Measurements from ENCODE around the gene MRPL9.

The MRPL9 gene

DNA sequence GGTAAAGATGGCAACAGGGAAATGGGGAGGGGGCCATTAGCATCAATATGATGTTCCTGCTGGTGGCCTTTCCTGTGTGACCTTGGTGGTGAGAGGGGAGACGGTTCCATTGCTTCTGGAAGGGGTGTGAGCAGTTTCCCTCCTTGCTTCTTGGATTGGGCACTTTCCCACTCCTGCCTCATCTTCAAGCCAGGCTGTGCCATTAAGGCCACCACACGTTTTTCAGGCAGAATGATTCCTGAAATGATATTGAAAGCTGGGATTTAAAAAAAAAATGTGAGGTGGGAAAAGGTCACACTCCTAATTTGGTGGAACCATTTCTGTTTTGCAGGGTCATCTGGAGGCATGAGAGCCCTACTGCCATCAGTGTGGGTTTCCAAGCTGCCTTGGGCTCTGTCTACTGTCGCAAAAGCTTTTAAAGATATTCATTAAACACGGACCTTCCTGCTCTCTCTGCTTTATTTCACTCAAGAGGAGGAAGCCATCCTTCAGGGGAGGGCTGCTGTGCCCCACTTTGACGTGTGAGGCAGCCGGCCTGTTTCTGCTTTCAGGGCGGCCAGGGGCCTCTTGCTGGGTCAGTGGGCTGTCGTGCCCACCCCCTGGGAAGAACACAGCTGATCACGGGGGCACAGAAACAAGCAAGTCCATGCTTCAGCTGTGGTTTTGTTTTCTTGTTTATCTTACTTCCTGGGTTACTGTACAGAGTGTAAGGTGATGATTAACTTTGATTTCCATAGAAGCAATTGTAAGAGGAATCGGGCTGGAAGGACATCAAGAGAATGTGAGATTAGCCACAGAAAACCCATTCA lies 33.9 kb downstream of the MRPL9 start:
- no peak for DNase-seq

DNA sequence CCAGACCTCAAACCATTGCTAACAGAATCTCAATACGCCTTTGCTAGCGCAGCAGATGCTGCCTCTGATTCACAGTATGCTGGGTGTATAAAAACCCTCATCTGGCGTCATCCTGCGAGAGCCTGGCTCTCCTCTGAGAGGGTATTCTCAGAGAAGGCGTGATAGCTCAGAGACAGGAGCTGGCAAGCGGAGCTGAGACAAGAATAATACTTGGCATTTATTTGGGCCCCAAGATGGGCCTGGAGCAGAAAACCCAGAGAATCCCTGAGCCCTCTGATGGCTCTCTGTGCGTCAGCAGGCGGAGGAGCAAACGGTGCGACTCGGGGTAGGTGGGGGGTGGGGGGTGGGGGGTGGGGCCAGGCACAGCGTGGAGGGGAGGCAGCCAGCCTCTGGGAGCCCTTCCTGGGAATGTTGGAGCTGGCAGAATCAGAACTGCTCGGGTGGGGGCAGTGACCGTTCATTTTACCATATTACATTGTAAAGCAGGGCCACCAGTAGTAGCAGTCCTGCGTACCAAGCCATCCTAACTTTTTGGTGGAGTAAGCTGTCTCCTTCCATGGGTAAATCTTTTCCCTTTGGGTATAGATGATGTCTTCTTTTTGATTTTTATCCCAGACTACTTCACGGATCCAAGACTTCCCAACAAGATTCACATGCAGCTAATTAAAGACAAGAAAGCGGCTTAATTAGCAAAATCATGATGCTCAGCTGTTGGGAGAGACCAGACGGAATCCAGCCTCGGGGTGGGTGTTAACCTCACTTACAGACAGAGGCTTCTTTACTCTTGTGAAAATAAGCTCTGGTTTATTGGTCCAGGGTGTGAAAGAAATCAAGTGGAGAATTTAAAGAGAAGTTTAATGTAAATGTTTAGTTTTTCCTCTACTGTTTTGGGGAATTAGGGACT lies 34.9 kb downstream of the MRPL9 start:
- DNase-seq, result no peak

DNA sequence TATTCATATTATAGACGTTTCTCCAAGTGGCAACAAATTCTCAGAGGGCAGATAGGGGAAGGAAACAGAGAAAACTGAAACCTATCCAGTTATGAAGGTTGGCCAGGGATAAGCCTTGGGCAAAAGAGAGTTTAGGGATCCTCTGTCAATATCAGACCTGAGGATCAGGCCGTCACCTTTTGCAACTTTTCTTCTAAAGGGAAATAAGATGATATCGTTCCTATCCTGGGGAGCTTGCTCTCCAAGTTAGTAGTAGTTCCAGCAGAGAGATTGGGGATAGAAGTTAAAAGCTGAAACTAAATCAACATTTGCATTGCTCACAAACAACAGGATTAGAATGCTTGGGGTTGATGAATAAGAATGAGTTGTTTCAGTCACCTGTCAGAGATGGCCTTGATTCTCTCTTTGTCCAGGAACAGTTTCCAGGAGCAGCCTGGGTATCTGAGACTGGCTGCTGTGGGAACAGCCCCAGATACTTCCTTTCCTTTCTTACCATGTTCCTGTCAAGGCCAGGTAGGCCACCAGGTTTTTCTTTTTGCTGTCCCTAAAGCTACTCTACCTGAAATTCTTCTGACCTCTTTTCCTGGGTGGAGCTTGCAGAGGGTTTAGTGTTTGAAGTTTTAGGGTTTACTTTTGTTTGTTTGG lies 39.4 kb downstream of the MRPL9 start:
- DNase-seq, result no peak

DNA sequence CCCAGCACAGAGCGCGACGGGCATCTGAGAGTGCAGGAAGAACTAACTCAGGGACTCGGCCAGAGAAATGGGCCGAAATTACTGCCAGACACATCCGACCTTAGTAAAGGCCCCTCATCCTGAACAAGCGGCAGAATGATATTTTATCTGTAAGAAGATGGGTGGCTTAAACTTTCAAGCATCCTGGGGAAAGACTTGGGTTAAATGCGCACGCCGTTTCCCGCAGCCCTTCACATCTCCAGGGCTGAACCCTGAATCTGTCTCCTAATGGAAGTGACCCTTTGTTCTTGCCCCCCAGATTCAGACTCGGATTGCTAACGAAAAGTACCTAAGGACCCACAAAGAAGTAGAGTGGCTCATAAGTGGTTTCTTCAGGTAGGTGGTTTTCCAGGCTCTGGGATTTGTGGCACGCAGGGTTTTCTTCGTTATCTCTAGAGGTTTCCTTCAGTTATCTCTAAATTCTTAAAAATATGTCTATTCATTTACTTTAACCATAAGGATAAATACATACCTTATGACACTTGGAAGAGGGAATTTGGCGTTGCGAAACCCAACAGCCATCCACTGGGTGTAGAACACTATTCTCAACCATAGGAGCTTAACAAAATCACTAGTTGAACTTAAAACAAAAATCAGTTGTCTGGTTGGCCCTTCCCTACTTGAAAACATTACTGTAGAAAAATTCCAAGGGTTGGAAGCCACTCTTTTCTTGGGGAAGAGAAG lies 41.3 kb downstream of the MRPL9 start:
- DNase-seq, result no peak

DNA sequence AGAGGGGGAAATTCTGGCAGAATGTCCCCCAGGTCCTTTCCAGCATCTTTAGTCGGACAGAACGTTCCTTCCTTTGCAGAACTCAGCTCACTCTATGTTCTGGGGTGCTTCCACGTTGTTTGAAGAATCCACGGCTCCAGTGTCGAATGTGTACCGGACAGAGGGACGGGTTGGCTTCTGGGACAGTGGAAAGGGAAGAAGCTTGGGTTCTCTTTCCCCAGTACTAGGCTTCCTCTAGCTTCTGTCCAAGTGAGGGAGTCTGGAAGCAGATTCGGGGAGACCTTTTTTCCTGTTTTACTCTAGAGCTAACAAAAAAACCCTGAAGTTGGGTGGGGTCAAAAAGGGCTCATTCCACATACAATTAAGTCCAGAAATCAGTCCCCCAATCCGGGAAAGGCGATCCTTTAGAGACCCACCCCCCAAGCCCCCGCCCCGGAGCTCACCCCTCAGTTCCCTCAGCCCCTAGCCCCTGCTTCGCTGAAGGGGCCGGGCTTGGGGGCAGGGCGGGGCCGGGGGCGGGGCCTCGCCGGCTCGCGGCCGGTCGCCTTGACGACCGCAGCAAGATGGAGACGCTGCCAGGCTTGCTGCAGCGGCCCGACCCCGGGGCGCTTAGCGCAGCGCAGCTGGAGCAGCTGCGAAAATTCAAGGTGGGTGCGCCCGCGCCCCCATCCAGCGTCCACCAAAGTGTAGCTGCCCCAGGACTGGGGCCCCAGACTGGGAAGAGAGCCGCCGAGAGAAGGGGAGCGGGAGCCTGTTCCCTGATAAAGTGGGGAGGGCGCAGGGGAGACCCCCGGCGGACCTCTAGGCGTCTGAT lies 42.1 kb downstream of the MRPL9 start, which contains the start of gene RIIAD1:
RIIAD1 (plus strand) TSS at position 549 of the 814 bp plus-strand sequence; CDS start at position 564, 15 bp downstream.
- no peak for DNase-seq

DNA sequence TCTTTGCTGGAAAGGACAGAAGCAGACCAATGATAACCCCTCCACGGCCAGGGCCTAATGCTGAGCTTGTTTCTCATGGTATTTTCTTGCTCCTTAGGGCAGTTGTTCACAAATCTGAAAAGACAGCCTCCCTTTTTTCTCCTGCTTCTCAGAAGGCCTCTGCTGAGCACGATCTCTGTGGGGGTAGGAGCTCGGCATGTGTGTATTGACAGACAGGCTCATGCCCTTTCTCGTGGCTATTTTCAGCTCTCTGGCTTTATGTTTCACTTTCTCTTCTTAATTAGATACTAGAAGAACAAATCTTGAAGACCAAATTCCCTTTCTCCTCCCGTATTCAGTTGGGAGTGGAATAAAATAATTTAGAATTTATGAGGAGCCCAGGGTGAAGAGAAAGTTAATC lies 42.7 kb downstream of the MRPL9 start:
- peak in 1 of 2 donors; percentile 38 for DNase-seq

DNA sequence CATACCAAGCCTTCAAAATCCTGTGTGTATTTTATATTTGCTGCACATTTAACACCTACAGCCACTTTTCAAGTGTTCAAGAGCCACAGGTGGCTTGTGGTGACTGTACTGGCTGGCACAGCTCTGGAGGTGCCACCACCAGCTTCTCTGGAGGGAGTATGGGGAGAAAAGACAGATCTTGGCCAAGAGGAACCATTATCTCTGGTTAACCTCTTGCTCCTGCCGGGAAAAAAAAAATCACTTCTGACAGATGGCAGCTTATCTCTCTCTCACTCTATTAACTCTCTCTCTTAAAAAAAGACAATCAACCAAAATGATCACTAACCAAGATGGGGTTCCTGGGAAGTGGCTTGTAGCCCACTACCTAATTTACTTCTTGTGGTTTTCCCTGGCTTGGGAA lies 43.2 kb downstream of the MRPL9 start:
- no peak for DNase-seq

DNA sequence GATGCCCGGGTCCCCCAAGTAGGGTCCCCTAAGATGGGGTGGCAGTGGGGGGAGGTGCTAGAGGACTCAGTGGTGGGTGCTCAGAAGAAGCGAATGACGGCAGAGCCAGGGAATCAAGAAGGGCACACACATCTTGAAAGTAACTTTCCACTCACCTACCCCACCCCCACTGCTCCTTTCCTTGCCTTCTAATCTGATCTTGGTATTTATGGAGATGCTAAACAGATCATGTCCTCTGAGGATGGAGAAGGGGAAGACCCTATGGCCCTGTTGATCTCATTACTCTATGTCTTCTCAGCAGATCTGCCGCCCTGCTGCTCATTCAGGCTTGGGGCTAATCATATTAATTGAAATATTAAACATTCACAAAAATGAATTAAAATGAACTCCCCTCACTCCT lies 44.6 kb downstream of the MRPL9 start:
- DNase-seq, result no peak

DNA sequence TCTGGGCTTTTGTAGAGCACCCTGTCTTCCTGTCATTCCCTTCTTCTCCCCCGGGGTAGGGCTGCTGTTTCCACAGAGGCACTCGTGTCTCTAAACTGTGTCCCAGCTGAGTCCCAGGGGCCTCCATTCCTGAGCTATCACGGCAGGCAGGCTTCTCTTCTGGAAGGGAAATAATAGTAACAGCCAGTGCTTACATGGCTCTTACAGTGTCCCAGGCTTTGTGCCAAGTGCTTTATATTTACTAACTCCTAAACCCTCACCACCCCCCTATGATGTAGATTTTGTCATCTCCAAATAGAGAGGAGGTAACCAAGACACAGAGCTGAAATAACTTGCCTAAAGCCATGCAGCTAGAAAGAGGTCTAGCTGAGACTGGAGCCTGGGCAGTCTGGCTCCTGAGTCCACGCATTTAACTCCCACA lies 45.3 kb downstream of the MRPL9 start:
- DNase-seq, result no peak

DNA sequence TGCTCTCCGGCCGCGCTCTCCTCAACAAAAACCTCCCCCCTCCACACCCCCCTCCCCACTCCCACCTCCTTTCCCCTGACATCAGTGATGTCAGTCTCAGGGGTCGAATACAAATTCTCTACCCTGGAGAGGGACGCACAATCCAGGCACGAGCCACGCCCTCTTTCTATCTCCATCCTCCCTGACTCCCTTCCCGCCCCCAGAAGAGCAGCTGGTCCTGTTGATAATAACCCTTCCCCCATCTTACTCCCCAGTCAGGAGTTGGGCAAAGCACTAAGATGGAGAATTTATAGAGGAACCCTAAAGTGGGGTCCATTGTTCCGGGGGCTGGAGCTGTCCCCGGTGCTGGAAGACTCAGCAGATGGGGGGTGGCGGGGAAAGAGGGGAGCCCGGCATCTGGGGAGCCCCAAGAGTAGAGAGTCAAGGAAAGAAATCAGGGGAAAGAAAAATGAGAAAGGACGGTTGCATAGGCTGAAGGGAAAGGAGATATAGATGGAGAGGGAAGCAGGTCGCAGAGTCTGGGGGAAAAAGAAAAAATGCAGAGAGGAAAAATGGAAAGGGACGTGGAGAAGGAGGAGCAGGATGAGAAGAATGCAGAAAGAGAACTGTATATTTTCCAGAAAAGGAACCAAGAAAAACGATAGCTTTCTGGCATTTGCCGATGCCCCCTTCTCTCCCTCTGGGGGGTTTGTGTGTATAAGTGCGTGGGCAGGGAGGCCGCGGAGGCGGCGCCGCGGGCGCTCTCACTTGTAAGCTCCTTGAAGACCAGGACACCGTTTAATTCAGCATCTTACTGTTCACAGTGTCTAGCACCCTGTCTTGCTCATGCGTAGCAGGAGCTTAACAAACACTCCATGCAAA lies 46.3 kb downstream of the MRPL9 start, which contains the start of gene CELF3:
CELF3 (minus strand) TSS at position 33 of the 861 bp plus-strand sequence. CDS start 783 bp downstream, outside the sequence.
- DNase-seq, result no peak

DNA sequence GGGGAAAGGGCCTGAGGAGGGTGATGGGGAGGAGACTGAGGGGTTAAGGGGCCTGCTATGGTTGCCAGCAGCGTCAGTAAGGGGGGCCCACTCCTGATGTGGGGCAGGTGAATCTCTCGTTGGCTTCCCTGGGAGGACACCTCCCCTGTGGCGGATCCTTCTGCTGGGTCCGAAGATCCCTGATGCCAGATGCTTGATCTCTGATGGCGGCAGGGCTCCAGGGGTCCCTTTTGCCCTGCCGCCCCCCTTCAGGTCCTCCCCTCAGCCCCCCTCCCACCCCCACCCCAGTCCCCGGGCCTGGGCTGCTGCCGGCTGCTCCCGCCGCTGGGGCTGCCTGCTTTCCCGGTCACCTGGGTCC lies 46.9 kb downstream of the MRPL9 start:
- no peak for DNase-seq

DNA sequence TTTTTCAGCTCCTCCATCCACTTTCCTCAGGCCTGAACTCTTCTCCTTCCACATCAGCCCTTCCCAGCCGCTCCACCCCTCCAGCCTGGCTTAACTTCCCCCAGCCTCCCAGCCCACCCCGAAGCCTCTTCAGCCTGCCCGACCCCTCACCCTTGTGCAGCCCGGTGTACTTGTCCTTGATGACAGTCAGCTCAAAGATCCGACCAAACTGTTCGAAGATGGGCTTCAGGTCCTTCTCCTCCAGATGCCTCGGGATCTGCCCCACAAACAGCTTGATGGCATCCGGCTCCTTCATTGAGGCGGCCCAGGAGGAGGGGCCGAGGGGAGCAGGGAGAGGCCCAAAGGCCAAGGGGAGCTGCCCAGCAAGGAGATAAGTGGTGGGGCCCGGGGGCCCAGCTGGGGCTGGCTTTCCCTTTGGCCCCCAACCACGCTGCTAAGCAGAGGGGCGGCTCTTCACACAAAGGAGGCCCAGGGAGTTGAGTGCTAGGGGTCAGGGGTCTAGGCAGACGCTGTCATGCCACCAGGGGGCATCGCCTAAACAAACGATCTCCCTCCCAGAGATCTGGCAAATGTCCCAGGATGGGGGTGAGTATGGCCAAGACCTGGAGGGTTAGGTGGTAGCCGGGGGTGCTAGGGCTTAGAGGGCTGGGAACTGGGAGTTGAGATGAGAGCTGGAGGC lies 47.4 kb downstream of the MRPL9 start:
- no peak for DNase-seq

DNA sequence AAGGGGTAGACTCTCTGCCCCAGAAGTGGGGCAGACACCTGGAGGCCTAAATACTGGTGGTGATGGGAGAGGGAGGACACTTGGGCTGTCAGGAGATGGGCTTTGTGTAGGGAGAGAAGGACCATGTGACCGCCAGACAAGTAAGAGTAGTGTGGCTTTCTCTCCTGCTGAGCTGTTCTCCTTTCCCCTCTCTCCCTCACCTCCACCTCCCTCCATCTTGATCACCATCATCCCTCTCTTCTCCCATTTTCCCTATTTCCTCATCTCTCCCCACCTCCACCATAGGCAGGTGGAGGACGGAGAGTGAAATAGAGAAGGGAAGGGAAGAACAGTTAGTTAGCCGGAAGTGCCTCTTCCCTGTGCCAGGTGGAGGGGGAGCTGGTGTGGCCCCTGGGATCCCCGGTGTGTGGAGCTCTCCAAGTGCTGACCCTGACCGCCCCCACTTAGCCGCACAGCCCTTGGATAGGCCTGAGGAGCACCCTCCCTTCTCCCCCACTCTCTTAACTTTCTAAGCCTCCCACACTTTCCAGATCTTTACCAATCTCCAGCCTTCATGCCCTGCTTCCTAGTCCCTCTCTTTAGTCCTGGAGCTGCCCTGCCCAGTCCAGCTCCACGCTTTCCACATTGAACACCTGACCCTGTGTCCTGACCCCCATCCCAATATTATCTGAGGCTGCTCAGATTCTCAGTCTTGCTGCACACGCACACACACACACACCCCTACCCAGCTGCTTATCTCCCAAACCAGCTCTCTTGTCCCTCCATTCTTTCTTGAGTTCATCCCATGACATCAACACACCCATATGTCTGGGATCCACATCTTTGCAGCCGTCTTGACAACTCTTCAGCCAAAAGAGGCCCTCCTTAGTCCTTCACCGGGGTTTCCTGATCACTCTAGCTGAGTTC lies 48.2 kb downstream of the MRPL9 start:
- no peak for DNase-seq

DNA sequence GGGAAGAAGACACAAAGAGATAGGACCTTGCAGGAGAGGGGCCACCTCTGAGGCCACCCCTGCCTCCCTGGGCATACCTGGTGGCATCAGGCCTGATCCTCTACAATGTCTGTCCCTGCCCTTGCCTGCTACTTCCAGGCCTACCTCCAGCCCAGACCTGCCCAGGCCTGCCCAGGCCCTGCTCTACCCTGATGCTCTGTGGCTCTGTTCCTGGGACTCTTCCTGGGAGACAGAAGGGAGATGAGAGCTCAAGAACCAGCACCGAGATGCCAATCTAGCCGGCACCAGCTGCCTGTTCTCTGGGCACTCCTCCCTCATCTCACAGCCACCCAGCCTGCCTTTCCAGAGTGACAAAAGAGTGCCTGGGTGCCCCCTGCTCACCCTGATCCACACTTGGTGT lies 49.4 kb downstream of the MRPL9 start:
- no peak for DNase-seq

DNA sequence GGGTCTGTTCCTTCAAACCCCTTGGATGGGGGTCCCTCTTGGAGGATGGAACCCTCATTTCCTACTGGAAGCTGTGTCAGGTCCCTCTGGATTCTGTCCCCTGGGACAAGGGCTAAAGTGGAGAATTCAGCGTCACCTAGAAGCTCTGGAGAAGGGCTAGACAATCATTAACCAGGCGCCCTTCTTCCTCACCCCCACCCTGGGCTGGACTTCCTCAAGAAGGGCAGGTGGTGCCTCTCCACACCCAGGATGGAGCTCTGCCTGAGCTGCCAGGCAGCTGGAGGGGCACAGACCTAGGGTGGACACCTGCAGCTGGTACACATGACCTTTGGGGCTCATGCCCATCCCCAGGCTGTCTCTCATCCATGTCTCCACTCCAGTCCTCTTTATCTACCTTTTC lies 50.3 kb downstream of the MRPL9 start:
- no peak for DNase-seq

DNA sequence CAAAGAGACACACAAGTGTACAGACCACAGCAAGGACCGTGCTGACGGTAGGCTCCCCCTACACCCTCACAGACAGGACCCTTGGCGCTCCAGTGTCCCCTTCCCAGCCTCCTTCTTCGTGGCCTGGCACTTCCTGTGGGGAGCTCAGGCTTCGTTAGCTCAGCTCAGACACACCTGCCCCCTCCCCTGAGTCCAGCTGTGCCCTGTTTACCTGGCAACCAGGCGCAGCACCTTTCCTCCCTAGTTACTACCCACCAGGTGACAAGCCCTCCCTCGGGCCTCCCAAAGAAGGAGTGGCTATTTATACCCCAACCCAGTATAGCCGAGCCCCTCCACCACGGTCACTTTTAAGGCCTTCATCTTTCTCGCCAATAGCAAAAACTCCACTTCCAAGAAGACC lies 51.3 kb downstream of the MRPL9 start:
- no peak for DNase-seq

DNA sequence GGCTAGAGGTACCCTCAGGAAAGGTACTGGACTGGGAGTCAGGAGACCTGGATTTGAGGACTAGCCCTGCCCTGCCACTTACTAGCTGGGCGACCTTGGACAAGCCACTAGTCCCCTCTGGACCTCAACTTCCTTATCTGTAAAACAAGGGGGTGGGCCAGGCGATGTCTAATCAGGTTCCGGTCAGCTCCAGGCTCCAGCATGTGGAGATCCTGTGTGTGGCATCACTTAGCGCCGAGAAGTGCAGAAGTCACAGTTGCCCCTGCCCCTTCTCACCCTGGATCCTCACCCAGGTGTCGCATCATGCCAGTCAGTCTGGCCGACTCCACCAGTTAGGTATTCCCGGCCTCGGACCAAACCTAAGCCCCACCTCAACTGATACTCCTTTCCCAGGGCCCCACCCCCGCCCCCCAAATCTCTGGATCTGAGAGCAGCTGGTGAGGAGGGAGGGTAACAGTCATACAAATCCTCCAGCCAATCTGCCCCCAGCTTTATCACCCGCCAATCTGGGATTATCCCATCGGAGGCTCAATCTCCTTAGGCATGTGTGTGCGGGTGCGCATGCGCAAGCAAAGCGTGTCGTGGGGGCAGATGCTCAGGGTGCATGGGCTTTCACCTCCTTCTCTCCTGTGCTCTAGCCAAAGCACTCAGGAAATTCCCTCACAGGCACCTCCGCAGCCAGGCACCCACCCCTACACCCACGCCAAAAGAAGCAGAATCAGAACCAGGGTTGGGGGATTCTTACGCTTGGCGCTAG lies 52.1 kb downstream of the MRPL9 start:
- DNase-seq, result no peak

DNA sequence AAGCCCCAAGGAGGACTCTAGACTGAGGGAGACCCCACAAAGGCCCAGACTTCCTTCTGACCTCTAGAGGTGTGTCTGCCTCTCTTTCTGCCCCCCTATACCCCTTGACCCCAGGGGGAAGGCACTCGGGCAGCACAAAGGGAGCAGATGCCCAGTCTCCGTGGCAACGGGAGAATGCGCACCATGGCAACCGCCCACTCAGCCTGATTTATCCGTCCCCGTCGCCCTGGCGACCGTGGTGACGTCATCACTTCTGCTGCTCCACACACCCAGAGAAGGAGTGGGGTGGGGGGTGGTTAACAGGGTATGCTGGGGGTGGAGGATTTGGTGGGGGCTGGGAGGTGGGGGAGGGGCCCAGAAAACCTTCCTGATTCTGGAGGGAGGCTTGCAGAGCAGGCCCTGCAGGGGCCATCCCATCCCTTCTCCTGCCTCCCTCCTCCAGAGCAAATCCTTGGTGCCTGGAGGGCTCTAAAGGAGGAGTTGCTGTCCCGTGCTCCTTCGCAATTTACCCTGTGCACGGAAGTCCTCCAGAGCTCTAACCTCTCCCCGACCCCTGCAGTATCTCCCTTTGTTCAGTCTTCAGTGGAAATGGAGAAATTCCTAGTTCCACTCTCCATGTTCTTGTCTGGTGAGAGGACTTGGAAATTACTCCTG lies 53.0 kb downstream of the MRPL9 start:
- peak in 1 of 2 donors; percentile 45 for DNase-seq

Measured in inflammatory macrophage treated with lipopolysaccharide for 1 hour (primary cell).